Stimulated activated memory B cell treated with anti-CD40 and anti-IgM and Interleukin-4, amounts not matched to agents 10 μg/mL and 1 μg/mL and 100 μg/mL, for 72 hours (primary cell): ENCODE results near the gene KLHL28.
A peak's percentile ranks its signal among the peaks of the same experiment; 100 is the strongest.

Experiments used
- ATAC-seq: fragments of 150-1000 bp; cut with Tn5 transposase; 2 replicates; pipeline ENCODE4 v1.10.0; 2021
- H3K27ac Mint-ChIP-seq: one replicate; pipeline ENCODE4 v1.8.0; 2022; ENCODE audit warnings: mild to moderate bottlenecking, mixed read lengths
- H3K27me3 Mint-ChIP-seq: one replicate; pipeline ENCODE4 v1.8.0; 2022; ENCODE audit warnings: mixed read lengths
- H3K36me3 Mint-ChIP-seq: one replicate; pipeline ENCODE4 v1.8.0; 2022; ENCODE audit warnings: mixed read lengths
- H3K4me1 Mint-ChIP-seq: one replicate; pipeline ENCODE4 v1.8.0; 2022; ENCODE audit warnings: mixed read lengths
- H3K4me3 Mint-ChIP-seq: one replicate; pipeline ENCODE4 v1.8.0; 2022; ENCODE audit warnings: mild to moderate bottlenecking, moderate library complexity, mixed read lengths
- H3K9me3 Mint-ChIP-seq: one replicate; pipeline ENCODE4 v1.8.0; 2022; ENCODE audit warnings: mixed read lengths

Gene KLHL28

GRCh38 chr14:44961554-44962333, at the start of gene KLHL28, which contains the start of gene TOGARAM1:
KLHL28 (minus strand) TSS chr14:44961947; CDS start chr14:44945928, 16,019 bp downstream.
TOGARAM1 (plus strand) TSS chr14:44962190; CDS start chr14:44962422, 232 bp downstream.
- no peak within 1 kb of the TSS for H3K4me3 Mint-ChIP-seq
- no peaks in the 10 kb centered on the region for H3K27me3 Mint-ChIP-seq
- H3K27ac Mint-ChIP-seq, result no peak within 1 kb of the TSS
- H3K4me1 Mint-ChIP-seq, result peaks cover 48% of the 10 kb centered on the region
- no peaks in the 10 kb centered on the region for H3K9me3 Mint-ChIP-seq
- peaks cover 17% of the 10 kb centered on the region for H3K36me3 Mint-ChIP-seq
- peak; percentile 99 for ATAC-seq

DNA sequence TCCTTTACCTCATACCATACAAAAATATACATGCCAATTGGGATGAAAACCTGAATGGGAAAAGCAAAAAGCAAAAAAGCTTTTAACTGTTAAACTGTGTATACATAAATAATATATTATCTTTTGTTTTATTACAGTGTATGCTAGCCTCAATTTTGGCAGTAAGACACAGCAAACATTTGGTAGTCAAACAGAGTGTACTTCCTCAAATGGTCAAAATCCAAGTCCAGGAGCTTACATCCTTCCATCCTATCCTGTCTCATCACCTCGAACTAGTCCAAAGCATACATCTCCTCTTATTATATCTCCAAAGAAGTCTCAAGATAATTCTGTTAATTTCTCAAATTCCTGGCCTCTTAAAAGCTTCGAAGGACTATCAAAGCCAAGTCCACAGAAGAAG, 42.2 kb upstream of the KLHL28 start:
- Mint-ChIP-seq H3K4me3 (no peak overlapping the region), H3K27me3 (no peaks in the 10 kb centered on the region), H3K36me3 (peaks cover 28% of the 10 kb centered on the region), H3K4me1 (no peaks in the 10 kb centered on the region), H3K27ac (no peak overlapping the region), H3K9me3 (no peaks in the 10 kb centered on the region)
- ATAC-seq, result no peak

GRCh38 chr14:44995770-44996294, 34.1 kb upstream of the KLHL28 start:
- no peaks in the 10 kb centered on the region for H3K27me3 Mint-ChIP-seq
- ATAC-seq, result no peak
- H3K9me3 Mint-ChIP-seq, result no peaks in the 10 kb centered on the region
- peaks cover 51% of the 10 kb centered on the region for H3K36me3 Mint-ChIP-seq
- no peaks in the 10 kb centered on the region for H3K4me1 Mint-ChIP-seq
- H3K4me3 Mint-ChIP-seq, result no peak overlapping the region
- H3K27ac Mint-ChIP-seq, result no peak overlapping the region

- H3K4me3 Mint-ChIP-seq, result no peak overlapping the region
- peaks cover 48% of the 10 kb centered on the region for H3K36me3 Mint-ChIP-seq
- H3K4me1 Mint-ChIP-seq, result no peaks in the 10 kb centered on the region
- no peaks in the 10 kb centered on the region for H3K9me3 Mint-ChIP-seq
- no peak overlapping the region for H3K27ac Mint-ChIP-seq
- no peaks in the 10 kb centered on the region for H3K27me3 Mint-ChIP-seq
- ATAC-seq, result no peak
These were observed 33.4 kb upstream of the KLHL28 start for GRCh38 chr14:44995196-44995595.

- Mint-ChIP-seq H3K36me3 (peaks cover 20% of the 10 kb centered on the region), H3K27me3 (no peaks in the 10 kb centered on the region), H3K9me3 (peaks cover 6% of the 10 kb centered on the region), H3K4me3 (no peak overlapping the region), H3K27ac (no peak overlapping the region), H3K4me1 (peaks cover 8% of the 10 kb centered on the region)
- no peak for ATAC-seq
These were observed 28.8 kb upstream of the KLHL28 start for GRCh38 chr14:44990533-44990932.

- ATAC-seq, result no peak
- peaks cover 20% of the 10 kb centered on the region for H3K36me3 Mint-ChIP-seq
- peaks cover 6% of the 10 kb centered on the region for H3K9me3 Mint-ChIP-seq
- H3K27me3 Mint-ChIP-seq, result no peaks in the 10 kb centered on the region
- no peak overlapping the region for H3K4me3 Mint-ChIP-seq
- H3K4me1 Mint-ChIP-seq, result peaks cover 8% of the 10 kb centered on the region
- no peak overlapping the region for H3K27ac Mint-ChIP-seq
These were observed 28.0 kb upstream of the KLHL28 start for GRCh38 chr14:44989497-44990440.

DNA sequence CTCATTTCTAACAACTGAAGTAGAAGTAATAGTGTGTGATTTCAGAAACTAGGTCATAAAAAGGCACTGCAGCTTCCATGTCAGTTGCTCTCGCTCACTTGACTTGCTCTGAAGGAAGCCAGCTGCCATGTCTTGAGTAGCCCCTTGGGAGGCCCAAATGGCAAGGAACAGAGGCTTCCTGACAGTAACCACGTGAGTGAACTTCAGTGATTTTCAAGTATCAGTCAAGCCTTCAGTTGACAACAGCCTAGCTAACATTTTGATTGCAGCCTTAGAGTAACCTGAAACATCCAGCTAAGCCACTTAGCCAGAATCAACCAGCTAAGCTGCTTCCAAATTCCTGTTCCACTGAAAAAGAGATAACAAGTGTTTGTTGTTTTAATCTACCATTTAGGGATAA, 26.9 kb upstream of the KLHL28 start:
- Mint-ChIP-seq H3K4me1 (peaks cover 8% of the 10 kb centered on the region), H3K4me3 (no peak overlapping the region), H3K27ac (no peak overlapping the region), H3K27me3 (no peaks in the 10 kb centered on the region), H3K9me3 (peaks cover 6% of the 10 kb centered on the region), H3K36me3 (peaks cover 18% of the 10 kb centered on the region)
- ATAC-seq, result no peak

- Mint-ChIP-seq H3K27me3 (no peaks in the 10 kb centered on the region), H3K4me1 (peaks cover 22% of the 10 kb centered on the region), H3K36me3 (peaks cover 26% of the 10 kb centered on the region), H3K4me3 (no peak overlapping the region), H3K9me3 (no peaks in the 10 kb centered on the region), H3K27ac (no peak overlapping the region)
- no peak for ATAC-seq
These were observed 20.8 kb upstream of the KLHL28 start for GRCh38 chr14:44982594-44982993.

GRCh38 chr14:44981198-44981597, 19.5 kb upstream of the KLHL28 start:
- Mint-ChIP-seq H3K27ac (no peak overlapping the region), H3K9me3 (no peaks in the 10 kb centered on the region), H3K36me3 (peaks cover 33% of the 10 kb centered on the region), H3K4me3 (no peak overlapping the region), H3K4me1 (peaks cover 25% of the 10 kb centered on the region), H3K27me3 (no peaks in the 10 kb centered on the region)
- ATAC-seq, result no peak

- Mint-ChIP-seq H3K36me3 (peaks cover 37% of the 10 kb centered on the region), H3K4me3 (no peak overlapping the region), H3K4me1 (peaks cover 30% of the 10 kb centered on the region), H3K27ac (no peak overlapping the region), H3K9me3 (no peaks in the 10 kb centered on the region), H3K27me3 (no peaks in the 10 kb centered on the region)
- no peak for ATAC-seq
These were observed 18.1 kb upstream of the KLHL28 start for GRCh38 chr14:44979740-44980356.

GRCh38 chr14:44979273-44979672, 17.5 kb upstream of the KLHL28 start:
- no peaks in the 10 kb centered on the region for H3K27me3 Mint-ChIP-seq
- no peak overlapping the region for H3K4me3 Mint-ChIP-seq
- H3K9me3 Mint-ChIP-seq, result no peaks in the 10 kb centered on the region
- peaks cover 31% of the 10 kb centered on the region for H3K4me1 Mint-ChIP-seq
- H3K36me3 Mint-ChIP-seq, result peaks cover 38% of the 10 kb centered on the region
- no peak overlapping the region for H3K27ac Mint-ChIP-seq
- ATAC-seq, result no peak

DNA sequence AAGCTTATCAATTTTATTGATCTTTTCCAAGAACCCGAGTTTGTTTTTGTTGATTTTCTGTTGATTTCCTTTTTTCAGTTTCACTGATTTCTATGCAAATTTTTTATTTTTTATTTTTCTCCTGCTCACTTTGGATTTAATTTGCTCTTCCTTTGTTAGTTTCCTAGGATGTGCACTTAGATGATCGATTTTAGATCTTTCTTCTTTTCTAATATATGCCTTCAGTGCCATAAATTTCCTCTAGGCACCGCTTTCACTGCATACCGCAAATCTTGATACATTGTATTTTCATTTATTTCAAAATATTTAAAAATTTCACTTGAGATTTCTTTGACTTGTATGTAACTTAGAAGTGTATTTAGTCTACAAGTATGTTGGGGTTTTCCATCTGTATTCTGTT, 9.7 kb upstream of the KLHL28 start:
- ATAC-seq, result no peak
- Mint-ChIP-seq H3K4me1 (peaks cover 80% of the 10 kb centered on the region), H3K9me3 (peaks cover 31% of the 10 kb centered on the region)

GRCh38 chr14:44970907-44971306, 9.2 kb upstream of the KLHL28 start:
- Mint-ChIP-seq H3K36me3 (peaks cover 73% of the 10 kb centered on the region), H3K4me1 (peaks cover 77% of the 10 kb centered on the region), H3K4me3 (no peak overlapping the region), H3K9me3 (peaks cover 31% of the 10 kb centered on the region), H3K27ac (no peak overlapping the region), H3K27me3 (no peaks in the 10 kb centered on the region)
- no peak for ATAC-seq

More for the DNA sequence above, 9.7 kb upstream of the KLHL28 start:
- Mint-ChIP-seq H3K27ac (peak overlapping the region; percentile 15), H3K4me3 (no peak overlapping the region), H3K27me3 (no peaks in the 10 kb centered on the region), H3K36me3 (peaks cover 78% of the 10 kb centered on the region)

DNA sequence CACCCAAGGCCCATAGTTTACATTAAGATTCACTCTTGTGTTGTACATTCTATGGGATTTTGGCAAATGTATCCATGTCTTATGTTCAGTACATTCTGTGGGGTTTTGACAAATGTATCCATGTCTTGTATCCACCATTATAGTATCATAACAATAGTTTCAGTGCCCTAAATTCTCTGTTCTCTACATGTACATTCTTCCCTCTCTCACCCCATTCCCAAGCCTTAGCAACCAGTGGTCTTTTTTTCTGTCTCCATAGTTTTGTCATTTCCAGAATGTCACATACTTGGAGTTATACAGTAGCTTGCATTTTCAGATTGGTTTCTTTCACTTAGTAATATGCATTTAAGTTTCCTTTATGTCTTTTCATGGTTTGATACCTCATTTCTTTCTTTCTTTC, 7.0 kb upstream of the KLHL28 start:
- H3K36me3 Mint-ChIP-seq, result peaks cover 80% of the 10 kb centered on the region
- H3K4me3 Mint-ChIP-seq, result no peak overlapping the region

More for the DNA sequence above, 7.0 kb upstream of the KLHL28 start:
- Mint-ChIP-seq H3K9me3 (peaks cover 28% of the 10 kb centered on the region), H3K27me3 (no peaks in the 10 kb centered on the region), H3K27ac (no peak overlapping the region), H3K4me1 (peaks cover 88% of the 10 kb centered on the region)
- ATAC-seq, result no peak
